Activated T-cell treated with anti-CD3 and anti-CD28 coated beads, Interleukin-2, amount 50 U/mL, for 24 hours (primary cell): ENCODE data around the gene AMZ1.

Source experiments
- DNase-seq: peaks from one replicate; pipeline ENCODE4 v3.0.0-alpha.2; 2020
- H3K27ac Mint-ChIP-seq: 2 replicates; pipeline ENCODE4 v1.8.0; 2020; ENCODE audit warnings: mild to moderate bottlenecking, mixed read lengths
- H3K27me3 Mint-ChIP-seq: 2 replicates; pipeline ENCODE4 v1.8.0; 2020; ENCODE audit warnings: mixed read lengths
- H3K36me3 Mint-ChIP-seq: 2 replicates; pipeline ENCODE4 v1.8.0; 2020; ENCODE audit warnings: low read depth, mixed read lengths
- H3K4me1 Mint-ChIP-seq: 2 replicates; pipeline ENCODE4 v1.8.0; 2020; ENCODE audit warnings: low read depth, mixed read lengths
- H3K4me3 Mint-ChIP-seq: 2 replicates; pipeline ENCODE4 v1.8.0; 2020; ENCODE audit warnings: mild to moderate bottlenecking, moderate library complexity, mixed read lengths
- H3K9me3 Mint-ChIP-seq: 2 replicates; pipeline ENCODE4 v1.8.0; 2020; ENCODE audit warnings: mixed read lengths

AMZ1 gene

DNA sequence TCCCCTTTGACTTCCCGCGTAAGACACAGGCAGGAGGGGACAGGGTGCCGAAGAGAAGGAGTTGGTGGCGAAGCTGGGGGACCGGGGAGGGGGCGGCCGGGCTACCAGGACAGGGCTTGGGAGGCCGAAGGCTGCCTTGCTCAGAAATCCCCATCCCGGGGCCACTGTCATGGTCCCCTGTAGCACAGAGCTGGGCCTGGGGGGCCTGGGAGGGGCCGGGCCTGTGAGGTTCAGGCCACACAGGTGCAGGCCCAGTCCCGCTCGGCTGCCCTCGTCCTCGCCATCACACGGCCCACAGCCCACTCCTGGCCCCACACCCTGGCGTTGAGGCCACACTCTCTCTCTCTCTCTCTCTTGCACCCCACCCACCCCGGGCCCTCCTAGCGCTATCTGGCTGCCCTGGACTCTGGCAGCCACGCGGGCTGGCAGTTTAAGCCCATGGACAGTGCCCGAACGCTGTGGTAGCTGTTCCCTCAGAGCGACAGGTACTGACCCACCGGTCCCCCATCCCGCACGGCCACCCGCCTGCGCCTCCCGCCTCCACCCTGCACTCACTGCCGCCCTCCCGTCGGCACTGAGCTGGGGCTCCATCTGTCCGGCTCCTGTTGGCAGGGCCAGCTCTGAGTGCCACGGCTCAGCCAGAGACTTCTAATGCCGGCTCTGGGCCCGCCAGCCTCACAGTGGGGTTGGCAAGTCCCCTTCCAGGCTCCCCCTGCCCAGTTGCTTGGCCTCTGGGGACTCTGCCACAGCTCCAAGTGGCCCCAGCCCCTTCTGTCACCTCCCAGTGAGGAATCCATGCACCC is 28.2 kb upstream of the AMZ1 start:
- Mint-ChIP-seq H3K4me1 (no peaks in the 10 kb centered on the region), H3K27ac (no peak overlapping the region), H3K9me3 (no peaks in the 10 kb centered on the region), H3K4me3 (no peak overlapping the region), H3K27me3 (no peaks in the 10 kb centered on the region), H3K36me3 (peaks cover 5% of the 10 kb centered on the region)
- DNase-seq = no peak

DNA sequence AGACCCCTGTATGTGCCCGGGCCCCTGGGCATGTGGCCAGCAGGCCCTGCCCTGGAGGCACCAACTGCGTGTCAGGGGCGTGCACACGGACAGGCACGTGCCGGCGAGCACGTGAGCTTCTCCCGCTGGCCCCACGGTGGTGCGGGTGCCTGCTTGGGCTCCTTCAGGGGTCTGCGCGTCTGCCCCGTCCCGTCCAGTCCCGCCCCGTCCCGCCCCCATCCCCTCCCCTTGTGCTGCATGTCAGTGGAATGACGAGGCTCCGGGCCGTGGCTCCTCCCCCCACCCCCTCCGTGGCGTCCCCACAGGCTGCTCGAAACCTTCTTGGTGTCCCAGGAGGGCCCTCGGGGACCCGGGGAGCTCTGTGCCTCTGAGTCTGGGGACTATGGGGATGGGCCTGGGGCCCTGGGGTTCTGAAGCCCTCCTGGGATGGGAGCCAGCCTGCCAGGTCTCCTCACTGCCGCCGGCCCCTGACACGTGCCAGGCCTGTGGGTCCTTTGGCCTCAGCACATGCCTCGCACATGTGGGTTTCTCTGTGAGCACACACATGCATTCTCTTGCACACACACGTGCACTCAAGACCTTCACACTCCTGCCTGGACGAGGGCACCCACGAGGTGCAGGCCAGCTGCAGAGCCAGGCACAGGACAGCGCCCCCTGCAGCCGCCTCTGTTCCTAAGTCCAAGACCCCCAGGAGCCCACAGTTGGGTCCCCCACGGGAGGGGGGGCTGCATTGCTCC is 27.5 kb upstream of the AMZ1 start:
- no peak overlapping the region for H3K4me3 Mint-ChIP-seq
- peaks cover 3% of the 10 kb centered on the region for H3K27me3 Mint-ChIP-seq
- H3K9me3 Mint-ChIP-seq = no peaks in the 10 kb centered on the region
- H3K36me3 Mint-ChIP-seq = peaks cover 5% of the 10 kb centered on the region
- no peak for DNase-seq
- H3K4me1 Mint-ChIP-seq = no peaks in the 10 kb centered on the region
- no peak overlapping the region for H3K27ac Mint-ChIP-seq

DNA sequence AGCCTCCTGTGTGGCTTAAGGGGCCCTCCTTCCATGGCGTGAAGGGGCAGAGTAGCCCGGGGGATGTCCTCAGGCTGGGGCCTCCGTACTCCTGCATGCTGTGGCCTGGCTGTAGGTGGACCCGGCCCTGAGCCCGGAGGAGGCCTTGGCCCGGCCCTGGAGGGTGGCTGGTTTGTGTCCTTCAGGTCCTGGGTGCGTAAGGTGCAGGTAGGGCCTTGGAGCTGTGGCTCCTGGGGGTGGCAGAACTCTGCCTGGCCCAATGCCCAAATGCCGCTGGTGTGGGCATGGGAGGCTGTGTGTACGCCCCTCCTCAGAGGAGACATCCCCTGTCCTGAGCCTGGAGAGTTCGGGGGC is 26.9 kb upstream of the AMZ1 start:
- DNase-seq = no peak
- Mint-ChIP-seq H3K4me3 (no peak overlapping the region), H3K27ac (no peak overlapping the region), H3K27me3 (peaks cover 3% of the 10 kb centered on the region), H3K9me3 (no peaks in the 10 kb centered on the region), H3K4me1 (no peaks in the 10 kb centered on the region), H3K36me3 (peaks cover 5% of the 10 kb centered on the region)

DNA sequence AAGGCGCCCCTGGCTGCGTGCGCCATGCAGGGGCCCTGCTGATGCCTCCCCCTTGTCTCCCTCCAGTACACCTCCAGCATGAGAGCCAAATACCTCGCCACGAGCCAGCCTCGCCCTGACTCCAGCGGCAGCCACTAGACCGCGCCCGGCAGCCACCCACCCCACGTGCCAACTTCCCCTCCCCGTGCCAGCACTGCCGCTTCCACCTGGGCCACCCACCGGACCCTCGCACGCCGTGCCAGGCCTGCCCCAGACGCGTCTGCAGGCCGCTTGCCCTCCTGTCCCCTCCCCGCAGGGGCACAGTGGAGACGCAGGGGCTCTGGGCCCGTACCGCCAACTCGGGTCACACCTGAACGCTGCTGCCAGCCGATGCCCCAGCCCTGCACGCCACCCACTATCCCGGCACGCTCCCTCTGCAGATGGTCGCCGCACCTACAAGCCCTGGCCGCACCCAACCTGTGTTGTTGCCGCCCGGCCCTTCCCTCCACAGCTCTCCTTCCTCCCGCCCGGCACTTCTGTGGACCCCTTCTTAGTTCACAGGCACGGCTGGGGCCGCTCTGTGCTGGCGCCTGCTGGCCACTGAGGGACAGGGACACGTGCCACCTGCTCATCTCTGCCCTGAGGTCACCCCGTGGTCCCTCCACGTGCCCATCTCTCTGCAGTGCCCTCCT is 26.3 kb upstream of the AMZ1 start:
- Mint-ChIP-seq H3K36me3 (peaks cover 5% of the 10 kb centered on the region), H3K9me3 (no peaks in the 10 kb centered on the region), H3K27ac (no peak overlapping the region), H3K4me3 (no peak overlapping the region), H3K4me1 (no peaks in the 10 kb centered on the region), H3K27me3 (peaks cover 6% of the 10 kb centered on the region)
- no peak for DNase-seq

DNA sequence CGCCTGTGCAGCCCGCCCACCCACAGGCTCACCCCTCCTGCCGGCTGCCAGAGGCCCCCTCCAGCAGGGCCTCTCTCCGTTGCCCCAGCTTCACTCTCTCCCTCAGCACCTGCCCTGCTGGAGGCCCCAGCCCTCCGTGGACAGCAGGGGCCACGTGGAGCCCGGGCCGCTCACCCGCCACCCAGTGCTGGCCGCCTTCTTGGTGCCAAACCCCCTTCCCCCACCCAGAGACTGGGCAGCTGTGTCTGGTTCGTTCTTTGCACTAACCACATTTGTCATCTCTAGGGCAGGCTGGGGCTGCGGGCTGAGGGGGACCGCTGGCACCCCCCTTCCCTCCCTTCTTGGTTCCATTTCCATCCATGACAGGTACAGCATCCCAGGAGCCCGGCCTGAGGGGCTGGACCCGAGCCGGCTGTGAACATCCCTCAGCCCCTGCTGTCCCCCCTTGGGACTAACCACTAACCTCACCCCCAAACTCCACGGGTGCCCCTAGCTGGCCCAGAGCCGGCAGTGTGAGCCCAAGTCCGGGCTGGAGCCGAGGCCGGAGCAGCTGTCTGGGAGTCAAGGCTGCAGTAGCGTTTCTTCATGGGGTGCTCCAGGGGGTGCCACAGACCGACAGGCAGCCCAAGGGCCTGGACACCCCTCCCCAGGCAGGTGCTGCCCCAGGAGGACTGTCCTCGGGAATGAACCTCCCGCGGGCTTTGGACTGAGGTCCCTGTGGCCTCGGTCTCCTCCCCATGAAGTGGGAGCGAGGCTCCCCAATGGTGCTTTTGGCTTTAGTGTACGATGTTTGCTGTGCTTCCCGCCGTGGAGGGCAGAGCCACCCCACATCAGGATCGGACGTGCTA is 25.5 kb upstream of the AMZ1 start:
- H3K9me3 Mint-ChIP-seq = no peaks in the 10 kb centered on the region
- DNase-seq = no peak
- no peak overlapping the region for H3K4me3 Mint-ChIP-seq
- no peaks in the 10 kb centered on the region for H3K4me1 Mint-ChIP-seq
- peaks cover 5% of the 10 kb centered on the region for H3K36me3 Mint-ChIP-seq
- H3K27me3 Mint-ChIP-seq = peaks cover 12% of the 10 kb centered on the region
- no peak overlapping the region for H3K27ac Mint-ChIP-seq

DNA sequence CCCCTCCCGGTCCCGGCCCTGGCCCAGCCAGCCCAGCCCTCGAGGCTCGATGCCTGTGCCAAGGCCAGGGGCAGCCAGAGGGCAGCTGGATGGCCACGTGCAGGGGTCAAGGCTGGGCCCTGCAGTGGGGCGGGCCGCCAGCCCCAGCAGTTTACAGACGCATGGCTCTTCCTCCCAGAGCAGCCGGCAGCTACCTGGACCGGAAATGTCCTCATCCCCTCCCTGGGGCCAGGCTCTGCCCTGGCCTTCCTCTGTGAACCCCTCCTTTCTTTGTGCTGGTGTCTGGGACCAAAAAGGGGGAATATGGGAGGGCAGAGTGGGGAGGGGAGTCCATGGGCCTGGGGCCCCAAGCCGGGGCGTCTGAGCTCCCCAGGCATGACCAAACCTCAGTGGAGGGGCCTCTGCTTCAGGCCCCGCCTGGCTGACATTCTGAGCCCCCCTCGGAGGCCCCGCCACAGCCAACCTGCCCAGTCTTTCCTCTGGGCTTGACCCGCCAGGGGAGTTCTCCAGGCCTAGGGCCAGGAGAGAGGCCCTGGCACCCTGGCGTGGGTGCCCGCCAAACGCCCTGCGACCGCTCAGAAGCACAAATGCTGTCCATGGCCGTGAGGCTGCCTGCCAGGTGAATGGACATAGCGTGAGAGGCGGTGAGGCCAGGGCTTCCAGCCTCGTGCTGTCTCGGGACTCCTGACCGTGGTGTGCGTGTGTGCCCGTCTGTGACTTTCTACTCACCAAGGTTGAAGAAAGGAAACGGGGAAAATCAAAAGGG is 24.7 kb upstream of the AMZ1 start:
- DNase-seq = no peak
- peaks cover 16% of the 10 kb centered on the region for H3K27me3 Mint-ChIP-seq
- peaks cover 5% of the 10 kb centered on the region for H3K36me3 Mint-ChIP-seq
- H3K4me3 Mint-ChIP-seq = no peak overlapping the region
- H3K27ac Mint-ChIP-seq = no peak overlapping the region
- no peaks in the 10 kb centered on the region for H3K9me3 Mint-ChIP-seq
- no peaks in the 10 kb centered on the region for H3K4me1 Mint-ChIP-seq

DNA sequence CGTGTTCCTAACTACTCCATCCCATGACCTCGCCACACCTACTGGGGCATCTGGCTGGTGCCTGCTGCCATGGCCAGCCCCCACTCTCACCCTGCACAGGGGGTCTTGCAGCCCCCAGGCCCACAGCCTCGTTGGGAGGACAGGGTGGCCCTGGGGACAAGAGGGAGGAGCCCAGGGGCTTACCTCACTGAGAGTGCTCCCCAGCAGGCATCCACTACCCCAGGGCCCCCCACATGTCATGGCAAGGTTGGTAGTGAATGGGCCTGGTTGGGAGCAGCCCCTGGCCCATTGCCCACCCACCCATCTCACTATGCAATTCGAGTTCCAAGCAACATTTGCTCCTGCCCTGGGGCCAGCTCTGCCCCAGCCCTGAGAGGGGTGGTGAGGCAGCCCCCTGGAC is 24.0 kb upstream of the AMZ1 start:
- Mint-ChIP-seq H3K9me3 (no peaks in the 10 kb centered on the region), H3K27ac (no peak overlapping the region), H3K27me3 (peaks cover 18% of the 10 kb centered on the region), H3K4me1 (no peaks in the 10 kb centered on the region), H3K4me3 (no peak overlapping the region), H3K36me3 (peaks cover 4% of the 10 kb centered on the region)
- DNase-seq = no peak

DNA sequence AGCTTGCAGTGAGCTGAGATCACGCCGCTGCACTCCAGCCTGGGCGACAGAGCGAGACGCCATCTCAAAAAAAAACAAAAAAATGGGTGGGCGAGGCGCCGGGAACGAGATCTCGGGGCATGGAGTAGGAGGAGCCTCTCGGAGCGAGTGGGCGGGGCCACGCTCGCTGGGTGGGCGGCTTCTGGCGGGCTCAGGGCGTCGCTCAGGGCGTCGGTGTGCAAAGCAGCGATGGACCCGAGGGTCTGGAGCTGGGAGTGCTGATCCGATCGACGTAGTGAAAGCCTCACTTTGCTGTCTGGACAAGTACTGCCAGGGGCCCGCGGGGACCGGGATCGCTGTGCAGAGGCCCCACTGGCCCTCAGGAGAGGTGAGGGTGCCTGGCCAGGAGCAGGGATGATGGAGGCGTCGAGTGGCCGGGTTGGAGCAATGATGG is 22.6 kb upstream of the AMZ1 start:
- H3K27me3 Mint-ChIP-seq = peaks cover 28% of the 10 kb centered on the region
- H3K9me3 Mint-ChIP-seq = no peaks in the 10 kb centered on the region
- DNase-seq = no peak
- no peak overlapping the region for H3K27ac Mint-ChIP-seq
- peaks cover 4% of the 10 kb centered on the region for H3K36me3 Mint-ChIP-seq
- no peak overlapping the region for H3K4me3 Mint-ChIP-seq
- H3K4me1 Mint-ChIP-seq = no peaks in the 10 kb centered on the region

DNA sequence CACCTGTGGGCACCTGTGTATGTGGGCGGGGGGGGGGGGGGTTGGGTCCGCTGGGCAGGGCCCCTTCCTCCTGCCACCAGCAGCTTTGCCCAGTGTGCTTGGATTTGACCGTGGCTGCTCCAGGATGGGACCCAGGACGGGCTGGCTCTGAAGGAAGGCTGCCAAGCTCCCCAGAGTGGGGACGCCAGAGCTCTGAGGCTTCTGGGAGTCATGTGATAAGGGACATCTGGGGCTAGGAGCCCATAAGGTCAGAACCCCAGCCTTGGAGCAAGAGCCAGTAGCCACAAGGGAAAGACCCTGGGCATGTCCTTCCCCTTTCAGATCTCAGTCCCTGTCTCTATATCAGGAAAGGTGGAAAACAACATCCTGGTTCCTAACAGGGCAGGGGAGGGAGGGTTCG is 21.8 kb upstream of the AMZ1 start:
- peaks cover 4% of the 10 kb centered on the region for H3K36me3 Mint-ChIP-seq
- H3K4me3 Mint-ChIP-seq = no peak overlapping the region
- no peaks in the 10 kb centered on the region for H3K9me3 Mint-ChIP-seq
- H3K27me3 Mint-ChIP-seq = peaks cover 31% of the 10 kb centered on the region
- H3K27ac Mint-ChIP-seq = no peak overlapping the region
- H3K4me1 Mint-ChIP-seq = peaks cover 6% of the 10 kb centered on the region
- no peak for DNase-seq

DNA sequence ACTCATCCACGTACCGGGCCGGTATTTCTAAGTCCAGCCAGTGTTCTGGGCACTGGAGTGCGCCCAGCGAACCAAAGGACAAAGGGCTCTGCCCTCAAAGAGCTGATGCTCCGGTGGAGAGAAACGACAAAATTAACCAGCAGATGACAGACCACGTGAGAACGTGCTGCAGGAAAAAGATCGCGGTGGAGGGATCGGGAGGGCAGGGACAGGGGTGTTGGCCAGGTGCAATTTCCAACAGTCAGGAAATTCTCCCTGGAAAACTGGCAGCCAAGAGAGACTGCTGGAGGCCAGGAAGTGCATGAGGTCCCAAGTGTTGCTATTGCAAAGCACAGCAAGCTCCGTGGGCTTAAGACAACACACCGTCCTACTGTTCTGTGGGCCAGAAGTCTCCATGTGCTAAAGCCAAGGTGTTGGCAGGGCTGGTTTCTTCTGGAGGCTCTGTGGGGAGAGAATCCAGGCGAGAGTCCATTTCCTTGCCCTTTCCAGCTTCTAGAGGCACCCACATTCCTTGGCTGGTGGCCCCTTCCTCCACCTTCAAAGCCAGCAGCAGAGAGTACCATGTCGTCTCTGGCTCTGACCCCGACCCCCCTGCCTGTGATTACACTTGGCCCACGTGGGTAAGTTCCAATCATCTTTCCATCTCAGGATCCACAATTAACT is 21.3 kb upstream of the AMZ1 start:
- Mint-ChIP-seq H3K27me3 (peaks cover 31% of the 10 kb centered on the region), H3K36me3 (peaks cover 4% of the 10 kb centered on the region), H3K4me1 (peaks cover 6% of the 10 kb centered on the region), H3K4me3 (no peak overlapping the region), H3K9me3 (no peaks in the 10 kb centered on the region), H3K27ac (no peak overlapping the region)
- DNase-seq = no peak

DNA sequence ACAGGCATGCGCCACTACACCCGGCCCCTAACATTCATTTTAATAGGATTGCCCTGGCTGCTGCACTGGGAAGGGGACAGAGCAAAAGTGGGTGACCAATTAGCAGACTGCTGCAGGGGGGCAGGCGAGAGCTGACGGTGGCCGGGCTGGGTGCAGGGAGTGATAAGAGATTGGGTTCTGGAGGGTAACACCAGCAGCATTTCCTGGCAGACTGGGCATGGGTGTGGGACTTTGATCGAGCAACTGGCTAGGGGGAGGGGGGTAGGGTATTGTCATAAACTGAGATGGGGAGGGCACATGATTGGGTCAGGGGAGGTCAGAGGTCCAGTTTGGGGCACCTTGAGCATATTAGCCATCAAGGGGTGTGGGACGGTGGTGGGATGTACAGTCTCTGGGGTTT is 20.2 kb upstream of the AMZ1 start:
- Mint-ChIP-seq H3K4me1 (peaks cover 6% of the 10 kb centered on the region), H3K4me3 (no peak overlapping the region), H3K27ac (no peak overlapping the region), H3K27me3 (peaks cover 31% of the 10 kb centered on the region), H3K9me3 (no peaks in the 10 kb centered on the region), H3K36me3 (no peaks in the 10 kb centered on the region)
- no peak for DNase-seq

DNA sequence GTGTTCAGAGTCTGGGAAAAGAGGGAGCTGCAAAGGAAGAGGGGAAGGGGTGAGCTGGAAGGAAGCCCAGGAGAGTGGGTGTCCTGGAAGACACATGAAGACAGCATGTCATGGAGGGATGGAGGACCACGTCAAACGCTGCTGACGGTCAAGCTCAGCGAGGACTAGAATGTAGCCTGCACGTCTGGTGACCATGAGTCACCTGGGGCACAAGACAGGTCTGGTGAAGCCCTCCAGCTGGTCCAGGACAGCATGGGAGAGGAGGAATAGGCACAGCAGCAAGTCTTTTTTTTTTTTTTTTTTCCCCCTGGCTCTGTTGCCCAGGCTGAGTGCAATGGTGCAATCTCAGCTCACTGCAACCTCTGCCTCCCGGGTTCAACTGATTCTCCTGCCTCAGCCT is 19.6 kb upstream of the AMZ1 start:
- Mint-ChIP-seq H3K27ac (no peak overlapping the region), H3K4me1 (peaks cover 6% of the 10 kb centered on the region), H3K27me3 (peaks cover 31% of the 10 kb centered on the region), H3K4me3 (no peak overlapping the region), H3K36me3 (no peaks in the 10 kb centered on the region), H3K9me3 (no peaks in the 10 kb centered on the region)
- DNase-seq = no peak

DNA sequence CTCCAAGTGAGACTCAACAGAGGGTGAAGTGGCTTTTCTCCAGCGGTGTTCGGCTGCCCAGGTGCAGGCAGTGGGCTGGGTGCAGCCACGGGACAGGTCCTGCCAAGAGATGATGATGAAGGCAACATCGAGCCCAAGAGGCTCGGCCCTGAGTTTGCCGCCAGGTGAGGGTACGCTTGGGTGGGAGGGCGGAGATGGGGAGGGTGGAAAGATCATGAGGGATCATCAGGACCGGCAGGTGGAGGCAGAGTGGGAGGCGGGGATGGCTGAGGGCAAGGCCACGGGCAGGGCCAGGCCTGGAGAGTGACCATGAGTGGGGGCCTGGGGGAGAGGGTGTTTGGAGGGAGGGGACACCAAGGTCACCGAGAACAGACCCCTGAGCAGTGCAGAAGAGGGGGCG is 17.8 kb upstream of the AMZ1 start:
- no peak for DNase-seq
- H3K9me3 Mint-ChIP-seq = no peaks in the 10 kb centered on the region
- H3K4me3 Mint-ChIP-seq = no peak overlapping the region

More for the DNA sequence above, 17.8 kb upstream of the AMZ1 start:
- Mint-ChIP-seq H3K36me3 (no peaks in the 10 kb centered on the region), H3K4me1 (peaks cover 6% of the 10 kb centered on the region), H3K27me3 (peaks cover 31% of the 10 kb centered on the region), H3K27ac (no peak overlapping the region)
